ENCODE data around the gene DPF3.

Gene DPF3

DNA sequence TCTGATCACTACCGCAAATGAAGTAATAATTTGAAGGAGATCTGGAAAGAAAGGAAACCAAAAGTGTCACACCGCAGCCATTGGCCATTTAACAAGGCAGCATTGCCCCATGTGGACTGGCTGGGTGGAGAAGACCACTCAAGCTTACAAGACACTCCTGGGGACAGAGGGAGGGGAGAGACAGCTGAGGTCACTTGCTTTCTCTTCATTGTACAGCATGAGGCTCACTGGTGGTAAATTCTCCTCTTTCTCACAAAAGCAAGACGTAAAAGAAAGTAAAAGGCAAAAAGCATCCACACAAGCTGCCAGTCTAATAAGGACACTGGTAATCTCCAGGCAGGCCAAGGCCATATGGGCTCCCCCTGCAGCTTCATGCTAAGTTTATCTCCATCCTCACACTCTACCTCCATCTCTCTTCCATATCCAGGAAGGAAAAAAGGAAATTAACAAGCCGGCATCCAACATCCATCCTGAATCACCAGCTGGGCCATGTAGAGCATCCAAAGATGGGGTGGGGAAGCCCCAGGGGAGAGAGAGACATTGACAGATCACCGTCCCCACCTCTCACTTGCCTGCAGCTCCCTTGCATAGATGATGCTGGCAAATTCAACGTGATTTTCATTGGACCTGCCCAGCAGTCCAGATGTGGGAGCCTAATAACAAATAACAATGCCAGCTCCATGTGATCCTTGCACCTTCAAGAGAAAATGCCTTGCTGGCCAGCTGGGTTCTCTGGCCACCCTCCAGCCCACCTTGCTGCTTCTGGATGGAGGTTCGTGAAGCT, 100.6 kb downstream of the DPF3 start:
- DNase-seq: peak in 2 of 14 donors; percentile 36 to 78

DNA sequence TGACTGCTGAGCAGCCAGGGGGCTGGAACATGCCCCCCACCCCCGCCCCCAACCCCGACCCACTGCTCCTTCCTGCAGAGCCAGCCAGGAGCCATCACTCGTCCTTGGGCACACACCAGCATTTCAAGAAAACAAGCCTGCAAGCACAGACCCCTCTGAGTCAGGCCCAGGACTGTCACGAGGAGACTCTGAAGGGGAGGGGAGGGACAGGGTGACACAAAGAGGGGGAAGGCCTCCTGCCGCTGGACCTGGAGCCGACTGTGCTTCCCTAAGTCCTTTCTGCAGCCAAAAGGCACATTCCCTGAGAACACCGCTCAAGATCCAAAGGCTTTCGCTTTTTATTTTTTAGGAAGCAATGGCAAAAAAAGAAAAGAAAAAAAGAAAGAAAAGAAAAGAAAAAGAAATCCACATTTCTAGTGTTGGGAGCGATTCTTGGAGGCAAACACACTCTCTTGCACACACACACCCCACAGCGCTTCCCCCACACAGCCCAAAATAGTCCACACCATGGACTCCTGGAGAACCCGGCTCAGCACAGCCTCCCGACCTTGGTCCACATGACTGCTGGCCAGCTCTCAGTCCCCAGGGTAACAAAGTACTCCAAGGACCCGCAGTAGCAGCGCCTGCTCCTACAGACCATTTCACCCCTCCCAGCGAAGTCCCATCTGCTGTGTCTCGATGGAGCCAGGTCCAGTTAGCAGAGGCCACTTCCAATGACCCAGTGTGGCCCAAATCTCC, 101.7 kb downstream of the DPF3 start:
- peak in 11 of 14 donors; percentile 29 to 82 (median 62) for DNase-seq

DNA sequence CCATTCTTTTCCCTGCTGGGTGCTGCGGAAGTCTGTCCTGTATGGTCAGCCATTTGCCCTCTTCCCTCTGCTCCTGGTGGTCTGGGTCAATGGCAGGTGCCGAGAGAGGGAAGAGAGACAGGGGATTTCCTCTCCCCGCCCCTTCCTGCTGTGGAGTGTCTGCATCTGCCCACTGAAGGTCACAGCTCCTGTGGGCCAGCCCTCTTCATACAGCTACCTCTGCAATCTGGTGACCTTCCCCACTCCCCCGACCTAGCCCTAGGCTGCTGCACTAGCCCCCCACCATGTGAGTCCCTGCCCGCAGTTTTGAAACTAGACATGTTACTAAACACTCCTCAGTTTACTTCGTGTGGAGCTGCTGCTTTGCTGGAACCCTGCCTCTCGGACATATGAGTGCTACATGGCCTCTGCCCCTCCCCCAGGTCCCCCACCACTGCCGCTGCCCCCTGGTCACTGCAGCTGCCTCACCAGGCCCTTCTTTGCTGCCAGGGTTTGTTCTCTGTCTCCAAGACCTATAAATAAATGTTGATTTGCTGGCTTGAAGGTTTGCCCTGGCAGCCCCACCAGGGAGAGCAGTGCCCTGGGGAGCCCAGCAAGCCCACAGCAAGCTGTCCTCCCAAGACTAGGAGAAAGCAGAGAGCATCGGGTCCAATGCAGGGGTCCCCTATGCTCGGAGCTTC, 102.9 kb downstream of the DPF3 start:
- peak in 4 of 14 donors; percentile 28 to 57 (median 42) for DNase-seq

DNA sequence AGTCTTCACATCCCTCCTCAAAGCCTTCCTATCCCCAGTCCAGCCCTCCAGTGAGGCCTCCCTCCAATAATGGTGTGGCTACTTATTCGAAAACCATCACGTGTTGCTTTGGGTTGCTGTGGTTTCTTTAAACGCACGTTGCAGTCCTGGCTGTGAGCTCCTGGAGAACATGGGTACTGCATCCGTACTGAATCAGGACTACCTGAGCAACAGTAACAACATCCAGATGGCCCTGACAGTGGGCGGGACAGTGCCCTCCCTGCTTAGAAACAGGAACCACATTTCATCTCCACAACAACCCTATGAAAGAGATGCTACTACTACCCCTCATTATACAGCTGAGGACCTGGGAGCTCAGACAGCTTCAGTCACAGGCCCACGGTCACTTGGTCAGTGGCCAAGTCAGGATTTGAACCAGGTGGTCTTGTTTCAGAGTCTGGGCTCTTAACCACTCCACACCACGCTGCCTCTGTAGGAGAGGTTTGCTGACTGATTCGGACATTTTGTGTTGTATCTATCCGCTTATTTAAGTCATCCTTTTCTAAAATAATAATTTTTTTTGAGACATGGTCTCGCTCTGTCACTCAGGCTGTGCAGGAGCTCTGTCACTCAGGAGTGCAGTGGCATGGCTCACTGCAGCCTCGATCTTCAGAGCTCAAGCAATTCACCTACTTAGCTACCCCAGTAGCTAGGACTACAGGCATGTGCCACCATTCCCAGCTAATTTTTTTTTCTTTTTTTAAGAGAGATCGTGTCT, 104.8 kb downstream of the DPF3 start:
- peak in 1 of 14 donors; percentile 78 for DNase-seq

DNA sequence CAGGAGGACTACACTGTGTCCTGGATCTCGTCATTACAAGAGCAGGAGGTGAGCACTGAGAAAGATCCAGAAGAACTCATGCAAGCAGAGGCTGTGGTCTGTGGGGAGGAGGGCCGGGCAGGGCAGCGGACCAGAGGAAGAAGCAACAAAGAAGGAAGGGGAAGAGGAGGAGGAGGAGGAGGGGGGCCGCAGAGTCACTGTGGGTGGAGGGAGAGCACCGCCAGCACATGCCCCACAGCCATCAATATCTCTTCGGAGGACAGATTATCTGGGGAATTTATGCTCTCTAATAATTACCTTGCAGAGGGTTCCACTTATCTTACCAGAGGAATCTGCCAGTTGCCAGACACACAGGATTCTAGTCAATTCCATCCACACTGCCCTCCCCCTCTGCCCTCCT, 105.6 kb downstream of the DPF3 start:
- no peak for DNase-seq

DNA sequence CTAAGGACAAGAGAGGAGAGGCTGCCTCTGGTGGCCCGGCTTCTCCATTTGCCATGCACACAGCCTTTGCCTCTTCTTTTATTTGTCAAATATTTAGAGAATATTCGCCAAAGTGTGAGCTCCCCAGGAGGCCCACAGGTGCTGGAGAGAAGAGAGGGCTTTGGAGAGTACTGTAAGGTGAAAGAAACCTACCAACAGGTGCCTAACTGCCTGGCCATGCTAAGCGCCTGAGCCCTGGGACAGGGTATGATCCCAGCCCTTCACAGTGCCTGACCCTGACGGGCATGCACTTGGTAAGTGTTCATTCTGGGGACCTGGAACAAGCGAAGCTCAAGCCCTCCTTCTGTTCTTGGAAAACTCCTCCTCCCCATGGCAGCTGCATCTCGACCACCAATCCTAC, 106.1 kb downstream of the DPF3 start:
- no peak for DNase-seq

DNA sequence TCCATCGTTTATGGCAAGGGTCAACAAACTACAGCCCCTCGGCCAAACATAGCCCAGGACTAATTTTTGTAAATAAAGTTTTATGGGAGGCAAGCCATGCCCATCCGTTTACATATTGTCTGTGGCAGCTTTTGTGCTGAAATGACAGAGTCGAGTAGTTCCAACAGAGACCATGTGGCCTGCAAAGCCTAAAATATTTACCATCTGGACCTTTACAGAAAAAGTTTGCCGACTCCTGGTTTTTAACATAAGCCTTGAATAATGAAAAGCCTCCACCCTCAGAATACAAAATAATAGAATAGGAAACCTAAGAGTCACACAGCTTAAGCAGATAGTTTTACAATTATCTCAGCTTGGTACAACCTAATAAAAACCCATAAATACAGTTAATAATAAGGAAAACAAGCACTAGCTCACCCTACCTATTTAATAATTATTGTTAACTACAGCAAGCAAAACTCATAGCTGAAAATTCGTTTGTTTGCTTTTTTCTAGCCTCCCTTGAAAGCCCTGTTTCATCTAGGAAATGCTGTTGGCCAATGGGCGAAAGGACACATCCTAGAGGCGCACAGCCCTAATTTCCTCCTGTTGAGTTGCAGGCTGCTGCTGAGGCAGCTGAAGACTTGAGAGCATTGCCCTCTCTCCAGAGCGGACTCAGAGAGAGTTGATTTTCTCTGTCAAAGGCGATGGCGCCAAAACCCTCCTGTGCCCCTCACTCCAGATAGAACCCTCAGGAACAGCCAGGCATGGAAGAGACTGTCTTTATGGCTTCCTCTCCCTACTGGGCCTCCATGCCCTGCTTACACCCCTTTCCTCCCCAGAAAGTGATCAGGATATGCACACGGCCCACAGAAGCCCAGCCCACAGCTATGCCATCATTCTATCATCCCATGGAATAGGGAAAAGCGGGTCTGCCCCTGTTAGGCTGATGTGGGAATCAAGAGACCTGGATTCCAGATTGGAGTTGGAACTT, 107.2 kb downstream of the DPF3 start:
- DNase-seq: peak in 1 of 14 donors; percentile 63

DNA sequence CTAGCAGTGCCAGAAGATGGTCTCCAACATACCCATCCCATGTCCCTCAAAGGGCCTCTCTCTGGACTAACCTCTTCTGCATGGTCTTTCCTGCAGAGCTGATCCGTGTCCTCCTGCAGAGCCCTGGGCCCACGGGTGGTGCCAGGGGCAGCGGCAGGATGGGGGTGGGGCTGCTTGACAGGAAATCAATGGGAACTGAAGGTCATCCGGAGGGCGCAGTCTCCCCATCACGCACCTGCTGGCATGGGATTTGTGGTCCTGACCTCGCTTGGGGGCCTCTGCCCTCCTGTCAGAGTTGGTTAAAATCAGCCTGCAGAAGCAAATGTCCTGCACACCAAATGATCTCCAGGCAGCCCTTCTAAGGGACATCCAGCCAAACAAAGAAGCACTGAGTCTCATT, 110.2 kb downstream of the DPF3 start:
- no peak for DNase-seq

DNA sequence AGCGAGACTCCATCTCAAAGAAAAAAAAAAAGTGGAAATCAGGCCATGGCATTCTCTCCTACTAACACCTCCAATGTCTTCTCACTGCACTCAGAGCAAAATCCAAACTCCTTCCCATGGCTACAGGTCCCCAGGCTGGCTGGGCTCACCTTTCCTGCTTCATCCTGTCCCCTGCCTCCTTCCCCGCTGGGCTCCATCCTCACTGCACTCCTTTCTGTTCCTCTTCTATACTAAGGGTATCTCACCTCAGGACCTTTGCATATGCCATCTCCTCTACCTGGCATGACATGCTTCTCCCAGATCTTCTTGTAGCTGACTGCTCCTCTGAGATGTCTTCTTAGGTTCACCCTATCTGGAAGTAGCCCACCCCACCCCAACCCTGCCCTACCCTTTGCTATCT, 111.1 kb downstream of the DPF3 start:
- DNase-seq: no peak

DNA sequence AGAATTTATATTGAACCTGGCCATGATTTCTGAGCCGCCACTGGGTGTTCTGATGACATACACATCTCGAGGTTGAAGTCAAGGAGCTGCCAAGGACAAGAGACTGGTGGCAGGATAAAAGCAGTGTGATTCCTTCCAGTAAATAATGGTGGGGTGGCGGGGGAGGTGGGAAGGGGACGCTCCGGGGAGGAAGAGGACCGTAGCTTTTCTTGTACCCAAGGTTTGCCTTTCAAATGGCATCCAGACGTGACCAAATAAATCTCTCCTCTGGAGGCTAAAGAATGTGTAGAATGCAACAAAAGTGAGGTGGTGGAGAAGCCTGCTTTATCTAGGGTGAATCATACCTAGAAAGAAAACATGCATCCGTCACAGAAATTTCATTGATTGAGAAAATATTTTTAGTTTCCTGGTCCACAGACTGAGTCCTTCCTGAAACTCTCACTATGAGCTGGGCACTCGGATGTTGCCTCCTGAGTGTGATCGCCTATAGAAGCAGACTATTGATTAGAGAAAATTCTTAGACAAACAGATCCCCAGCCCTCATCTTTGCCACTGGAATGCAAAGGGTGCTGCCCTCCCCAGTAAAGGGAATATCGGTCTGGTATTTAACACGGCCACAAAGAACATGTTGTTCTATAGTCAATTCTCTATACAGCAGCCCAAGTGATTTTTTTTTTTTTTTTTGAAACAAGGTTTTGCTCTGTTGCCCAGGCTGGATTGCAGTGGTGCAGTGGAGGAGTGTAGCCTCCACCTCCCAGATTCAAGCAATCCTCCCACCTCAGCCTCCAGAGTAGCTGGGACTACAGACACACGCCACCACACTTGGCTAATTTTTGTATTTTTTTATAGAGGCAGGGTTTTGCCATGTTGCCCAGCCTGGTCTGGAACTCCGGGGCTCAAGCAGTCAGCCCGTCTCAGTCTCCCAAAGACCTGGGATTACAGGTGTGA, 112.1 kb downstream of the DPF3 start:
- DNase-seq: no peak

DNA sequence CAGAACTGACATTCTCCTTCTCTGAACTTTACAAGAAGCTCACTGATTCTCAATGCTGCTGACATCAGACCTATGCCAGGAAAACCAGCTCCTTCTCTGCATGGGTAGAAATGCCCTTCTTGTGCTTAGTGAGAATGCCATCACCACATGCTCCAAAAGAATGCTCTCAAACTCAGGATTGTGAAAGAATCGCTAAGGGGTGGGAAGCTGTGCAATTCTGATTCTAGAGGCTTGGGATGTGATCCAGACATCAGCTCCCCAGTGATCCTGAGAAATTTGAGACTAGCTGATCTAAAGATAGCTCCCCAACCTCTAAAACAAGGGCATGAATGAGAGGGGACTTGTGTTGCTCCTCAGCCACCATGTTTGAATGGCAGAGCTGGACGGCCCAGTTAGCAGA, 113.2 kb downstream of the DPF3 start:
- no peak for DNase-seq

DNA sequence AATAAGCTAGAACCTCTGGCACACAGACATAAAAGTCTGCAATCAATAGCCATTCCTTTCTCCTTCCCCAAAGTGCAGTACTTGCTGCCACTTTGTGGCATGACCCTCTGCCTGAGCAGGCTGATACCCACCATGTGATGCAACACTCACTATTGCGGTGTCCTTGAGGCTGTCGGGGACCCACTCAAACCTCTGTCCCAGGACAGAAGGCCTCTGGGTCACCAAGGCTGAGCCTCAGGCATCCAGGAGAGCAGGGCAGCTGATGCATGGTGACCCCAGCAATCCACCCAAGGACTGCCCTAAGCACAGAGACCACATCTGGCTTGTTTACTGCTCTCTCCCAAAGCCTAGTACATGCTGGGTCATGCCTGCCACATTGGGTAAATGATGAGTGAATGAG, 114.2 kb downstream of the DPF3 start:
- DNase-seq: no peak

DNA sequence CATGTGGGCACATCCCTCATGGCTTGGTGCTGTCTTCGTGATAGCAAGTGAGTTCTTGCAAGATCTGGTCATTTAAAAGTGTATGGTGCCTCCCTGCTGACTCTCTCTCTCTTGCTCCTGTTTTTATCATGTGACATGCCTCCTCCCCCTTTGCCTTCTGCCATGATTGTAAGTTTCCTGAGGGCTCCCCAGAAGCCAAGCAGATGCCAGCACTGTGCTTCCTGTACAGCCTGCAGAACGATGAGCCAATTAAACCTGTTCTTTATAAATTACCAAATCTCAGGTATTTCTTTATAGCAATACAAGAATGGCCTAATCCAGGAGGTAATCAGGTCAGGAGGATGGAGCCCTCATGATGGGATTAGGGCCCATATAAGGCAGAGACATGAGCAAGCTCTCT, 116.3 kb downstream of the DPF3 start:
- DNase-seq: no peak

DNA sequence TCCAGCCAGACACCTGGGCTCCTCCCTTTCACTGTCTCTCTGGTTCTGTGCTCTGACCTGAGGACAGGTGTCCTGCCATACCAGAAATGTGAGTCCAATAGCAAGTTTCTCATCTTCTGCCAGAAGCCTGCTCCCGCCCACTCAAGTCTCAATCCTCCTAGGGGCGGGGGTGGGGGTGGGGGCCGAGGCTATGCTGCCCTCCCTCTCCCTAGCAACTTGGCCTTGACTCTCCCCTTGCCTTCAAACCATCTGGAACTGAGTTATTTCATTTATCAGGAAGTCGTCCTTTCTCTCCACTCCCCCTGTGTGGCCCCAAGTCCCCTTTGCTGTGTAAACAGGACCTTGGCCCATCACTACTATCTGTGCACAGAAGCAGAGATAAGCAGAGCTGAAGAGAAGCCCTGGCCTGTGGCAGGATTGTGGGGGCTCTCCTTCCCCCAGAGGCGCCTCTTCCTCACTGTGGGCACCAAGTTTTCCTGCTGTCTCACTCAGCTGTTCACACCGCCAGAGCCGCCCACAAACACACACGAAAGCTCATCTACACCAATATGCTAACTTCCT, 117.1 kb downstream of the DPF3 start:
- DNase-seq: peak in 1 of 14 donors; percentile 25

DNA sequence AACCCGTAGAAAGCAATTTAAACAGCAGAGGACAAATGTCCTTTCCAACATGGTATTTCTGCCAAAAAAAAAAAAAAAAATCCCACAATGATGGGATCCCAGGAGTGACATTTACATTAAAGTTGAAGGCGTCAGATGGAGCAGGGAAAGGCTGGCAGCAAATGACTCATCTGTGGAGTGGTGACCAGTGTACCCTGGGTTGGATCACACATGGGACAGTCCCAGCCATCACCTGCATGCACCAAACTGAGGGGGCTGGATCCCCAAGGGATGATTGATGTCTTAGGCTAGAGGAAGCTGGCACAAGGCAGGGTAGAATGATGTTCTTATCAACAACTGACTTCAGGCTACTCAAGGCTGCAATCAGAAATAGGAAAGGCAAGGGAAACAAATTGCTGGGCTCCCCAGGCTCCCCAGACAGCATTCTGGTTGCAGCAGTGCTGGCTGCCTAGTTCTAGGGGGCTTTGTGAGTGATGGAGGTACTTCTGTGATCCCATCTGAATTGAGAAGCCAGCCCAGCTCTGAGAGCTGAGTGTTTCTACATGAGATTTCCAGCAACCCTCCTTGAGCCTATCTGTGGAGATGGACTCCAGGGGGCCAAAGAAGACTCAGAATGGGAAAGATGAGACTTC, 117.9 kb downstream of the DPF3 start:
- peak in 1 of 14 donors; percentile 49 for DNase-seq

DNA sequence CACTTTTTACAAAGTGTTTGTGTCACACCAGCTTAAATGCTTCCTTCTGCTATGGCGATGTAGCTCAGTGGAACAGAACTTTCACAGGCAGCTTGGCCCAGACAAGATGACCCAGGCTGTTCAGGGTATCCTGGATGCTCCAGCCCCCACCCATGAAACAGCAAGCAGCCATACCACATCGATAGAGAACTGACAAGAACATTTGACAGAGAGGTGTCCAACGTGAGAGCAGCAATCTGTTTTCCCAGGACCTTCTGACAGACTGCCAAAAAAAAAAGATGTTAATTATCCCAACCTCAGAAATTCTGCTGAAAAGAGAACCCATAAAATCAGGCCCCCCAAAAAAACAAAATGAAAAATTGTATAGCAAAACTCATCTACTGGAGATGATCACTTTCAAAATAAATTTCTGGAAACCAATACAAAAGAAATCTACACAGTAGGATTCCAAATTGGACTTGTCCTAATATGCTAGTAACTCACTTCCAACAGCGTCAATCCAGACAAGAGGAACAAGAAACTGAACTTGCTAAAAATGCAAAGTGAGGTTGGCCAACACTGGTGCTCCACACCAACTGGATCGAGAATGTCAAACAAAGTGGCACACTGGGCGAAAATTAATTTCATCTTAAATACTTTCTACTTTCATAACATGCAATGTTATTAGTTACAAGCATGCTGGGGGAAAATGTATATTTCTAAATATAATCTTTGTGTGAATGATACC, 118.8 kb downstream of the DPF3 start:
- peak in 1 of 14 donors; percentile 65 for DNase-seq

DNA sequence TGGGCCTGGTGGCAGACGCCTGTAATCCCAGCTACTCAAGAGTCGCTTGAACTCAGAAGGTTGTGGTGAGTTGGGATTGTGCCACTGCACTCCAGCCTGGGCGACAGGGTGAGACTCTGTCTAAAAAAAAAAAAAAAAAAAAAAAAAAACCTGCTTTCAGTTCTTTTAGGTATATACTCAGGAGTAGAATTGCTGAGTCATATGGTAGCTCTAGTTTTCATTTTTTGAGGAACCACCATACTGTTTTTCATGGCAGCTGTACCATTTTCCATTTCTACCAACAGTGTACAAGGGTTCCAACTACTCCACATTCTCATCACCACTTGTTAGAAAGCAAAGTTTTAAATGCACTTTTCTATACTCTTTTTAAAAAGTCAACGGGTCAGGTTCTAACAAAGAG, 119.8 kb downstream of the DPF3 start:
- DNase-seq: no peak

DNA sequence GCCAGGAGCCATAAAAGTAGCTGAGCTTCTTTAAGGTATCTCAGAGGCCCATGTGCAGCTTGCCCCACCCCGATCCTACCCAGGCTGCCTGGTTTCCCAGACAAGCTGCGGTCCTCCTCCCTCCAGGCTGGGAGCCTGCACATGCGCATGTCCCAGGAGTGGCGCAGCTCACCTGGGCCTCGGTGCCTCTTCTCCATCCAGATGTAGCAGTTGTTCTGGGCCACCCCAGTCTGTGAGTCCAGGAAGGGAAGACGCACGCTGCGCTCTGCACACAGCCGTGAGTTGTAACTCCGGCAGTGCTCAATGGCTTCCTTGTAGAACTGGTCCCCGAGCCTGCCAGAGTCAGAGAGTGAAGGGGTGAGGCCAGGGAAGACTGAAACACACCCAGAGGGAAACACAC, 122.3 kb downstream of the DPF3 start:
- DNase-seq: no peak

DNA sequence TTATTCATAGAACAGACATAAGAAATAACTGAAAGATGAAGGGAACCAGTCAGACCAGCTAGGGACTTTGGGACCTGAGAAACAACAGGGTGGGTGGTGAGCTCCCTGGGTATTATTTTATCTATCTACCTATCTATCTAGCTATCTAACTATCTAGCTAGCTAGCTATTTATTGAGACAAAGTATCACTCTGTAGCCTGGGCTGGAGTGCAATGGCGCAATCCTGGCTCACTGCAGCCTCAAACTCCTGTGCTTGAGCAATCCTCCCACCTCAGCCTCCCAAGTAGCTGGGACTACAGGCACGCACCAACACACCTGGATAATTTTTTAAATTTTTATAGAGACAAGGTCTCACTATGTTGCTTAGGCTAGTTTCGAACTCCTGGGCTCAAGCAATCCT, 127.6 kb downstream of the DPF3 start:
- no peak for DNase-seq

All from C1 segment of cervical spinal cord (tissue), 14 donors.